ENCODE results near the gene TRIM14.

The TRIM14 gene, protein sequence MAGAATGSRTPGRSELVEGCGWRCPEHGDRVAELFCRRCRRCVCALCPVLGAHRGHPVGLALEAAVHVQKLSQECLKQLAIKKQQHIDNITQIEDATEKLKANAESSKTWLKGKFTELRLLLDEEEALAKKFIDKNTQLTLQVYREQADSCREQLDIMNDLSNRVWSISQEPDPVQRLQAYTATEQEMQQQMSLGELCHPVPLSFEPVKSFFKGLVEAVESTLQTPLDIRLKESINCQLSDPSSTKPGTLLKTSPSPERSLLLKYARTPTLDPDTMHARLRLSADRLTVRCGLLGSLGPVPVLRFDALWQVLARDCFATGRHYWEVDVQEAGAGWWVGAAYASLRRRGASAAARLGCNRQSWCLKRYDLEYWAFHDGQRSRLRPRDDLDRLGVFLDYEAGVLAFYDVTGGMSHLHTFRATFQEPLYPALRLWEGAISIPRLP

DNA sequence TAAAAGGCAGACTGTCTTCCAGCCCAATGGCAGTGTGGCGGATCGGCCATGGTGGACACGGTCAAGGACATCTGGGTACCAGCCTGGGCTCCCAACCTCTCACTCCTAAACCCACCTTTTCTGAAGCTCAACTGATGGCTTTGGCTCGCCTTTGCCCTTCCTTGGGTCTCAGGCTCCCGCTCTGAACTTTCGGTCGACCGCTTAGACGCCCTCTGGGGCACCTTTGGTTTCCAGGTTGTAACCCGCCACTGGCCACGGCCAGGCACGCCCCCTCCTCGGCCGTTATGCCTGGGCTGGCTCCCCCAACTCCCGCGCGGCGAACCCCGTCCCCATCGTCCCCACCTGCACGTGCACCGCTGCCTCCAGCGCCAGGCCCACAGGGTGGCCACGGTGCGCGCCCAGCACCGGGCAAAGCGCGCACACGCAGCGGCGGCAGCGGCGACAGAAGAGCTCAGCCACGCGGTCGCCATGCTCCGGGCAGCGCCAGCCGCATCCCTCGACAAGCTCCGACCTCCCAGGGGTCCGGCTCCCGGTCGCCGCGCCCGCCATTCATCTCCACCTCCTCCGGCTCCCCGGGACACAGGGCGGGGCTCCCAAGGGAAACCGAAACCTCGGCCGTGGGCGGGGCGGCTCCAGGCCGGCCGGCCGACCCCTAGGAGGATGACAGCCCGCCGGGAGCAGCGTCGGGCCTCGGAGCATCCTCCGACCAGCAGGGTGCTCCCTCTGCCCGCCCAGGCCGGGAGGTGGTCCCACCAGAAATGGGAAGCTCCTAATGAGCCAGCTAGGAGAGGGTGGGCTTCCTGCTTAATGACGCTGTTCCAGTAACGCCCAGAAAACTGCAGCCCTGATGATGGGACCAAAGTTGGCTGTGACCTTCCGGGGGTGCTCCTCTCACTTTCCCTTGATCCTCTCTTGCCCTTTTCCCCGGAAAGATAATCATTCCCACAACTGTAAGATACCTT is at the start of gene TRIM14:
TRIM14 (minus strand) TSS at position 583 of the 962 bp plus-strand sequence; CDS start at position 549, 34 bp downstream.
- peak; percentile 23 to 31 for DNase-seq (ENCODE audit: low read depth in 2 of 2)

DNA sequence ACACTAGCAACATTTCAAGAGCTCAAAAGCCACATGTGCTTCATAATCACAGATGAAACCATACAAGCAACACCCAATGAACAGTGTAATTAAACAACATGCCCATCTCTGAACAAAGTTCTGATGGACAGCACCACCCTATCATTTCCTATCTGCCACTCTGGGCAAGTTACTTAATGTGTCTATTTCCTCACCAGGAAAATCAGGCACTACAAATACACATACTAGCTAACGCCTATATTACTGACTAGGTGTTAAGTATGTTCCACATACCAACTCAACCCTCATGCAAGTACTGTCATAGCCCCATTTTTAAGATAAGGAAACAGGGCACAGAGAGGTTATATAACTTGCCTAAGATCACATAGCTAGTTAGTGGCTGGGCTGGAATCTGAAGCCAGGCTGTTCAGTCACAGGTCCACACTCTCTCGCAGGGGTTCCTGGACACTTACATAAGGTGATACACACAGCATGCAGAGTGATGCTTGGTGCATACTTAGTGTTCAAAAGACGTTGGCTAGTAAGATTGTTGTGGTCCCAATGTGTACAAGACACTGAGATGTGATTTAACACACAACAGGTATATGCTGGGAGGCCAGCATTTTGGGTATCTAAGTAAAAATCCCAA is 49.2 kb upstream of the TRIM14 start:
- no peak for DNase-seq (ENCODE audit: low read depth in 2 of 2)

DNA sequence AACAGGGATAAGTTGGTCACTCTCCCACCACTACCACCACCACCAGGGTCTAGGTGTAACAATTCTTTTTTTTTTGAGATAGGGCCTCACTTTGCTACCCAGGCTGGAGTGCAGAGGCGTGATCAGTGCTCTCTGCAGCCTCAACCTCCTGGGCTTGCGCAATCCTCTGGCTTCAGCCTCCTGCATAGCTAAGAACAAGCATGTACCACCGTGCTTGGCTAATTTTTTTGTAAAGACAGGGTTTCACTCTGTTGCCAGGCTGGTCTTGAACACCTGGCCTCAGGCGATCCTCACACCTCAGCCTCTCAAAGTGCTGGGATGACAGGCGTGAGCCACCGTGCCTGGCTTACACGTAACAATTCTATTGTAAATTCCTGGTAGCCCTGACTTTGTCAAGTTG is 45.9 kb upstream of the TRIM14 start:
- no peak for DNase-seq (ENCODE audit: low read depth in 2 of 2)

DNA sequence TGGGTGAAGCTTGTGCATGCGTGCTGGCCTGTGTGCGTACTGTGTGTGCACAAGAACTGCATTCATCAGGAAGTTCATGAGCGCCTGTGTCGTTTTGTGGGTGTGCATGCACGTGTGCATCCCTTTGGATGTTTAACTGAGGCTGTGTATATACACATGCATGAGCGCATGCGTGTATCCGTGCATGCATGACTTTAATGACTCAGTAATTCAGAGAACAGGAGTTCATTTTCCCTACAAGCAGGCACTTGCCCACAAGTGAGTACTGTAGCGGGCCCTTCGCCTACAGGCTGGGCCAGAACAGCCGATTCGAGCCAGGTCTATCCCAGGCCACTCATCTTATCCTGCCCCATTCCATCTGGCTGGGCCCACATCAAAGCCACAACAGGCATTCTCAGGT is 43.6 kb upstream of the TRIM14 start:
- no peak for DNase-seq (ENCODE audit: low read depth in 2 of 2)

DNA sequence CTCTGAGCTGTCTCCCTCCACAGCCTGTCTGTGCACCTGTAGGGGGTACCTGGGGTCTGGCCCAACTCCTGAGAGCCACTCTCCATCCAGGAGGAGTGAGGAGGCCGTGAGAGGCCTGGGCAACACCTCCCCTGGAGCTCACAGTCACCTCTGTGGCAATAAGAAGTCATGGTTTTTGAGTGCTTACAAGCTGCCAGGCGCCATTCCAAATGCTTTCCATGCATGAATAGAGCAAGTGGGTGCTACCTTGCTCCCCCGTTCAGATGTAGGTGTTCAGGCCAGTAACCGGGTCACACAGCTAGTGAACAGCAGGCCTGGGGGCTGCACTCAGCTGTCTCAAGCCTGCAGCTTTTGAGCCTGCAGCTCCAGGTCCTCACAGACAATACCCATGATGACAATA is 42.8 kb upstream of the TRIM14 start:
- no peak for DNase-seq (ENCODE audit: low read depth in 2 of 2)

DNA sequence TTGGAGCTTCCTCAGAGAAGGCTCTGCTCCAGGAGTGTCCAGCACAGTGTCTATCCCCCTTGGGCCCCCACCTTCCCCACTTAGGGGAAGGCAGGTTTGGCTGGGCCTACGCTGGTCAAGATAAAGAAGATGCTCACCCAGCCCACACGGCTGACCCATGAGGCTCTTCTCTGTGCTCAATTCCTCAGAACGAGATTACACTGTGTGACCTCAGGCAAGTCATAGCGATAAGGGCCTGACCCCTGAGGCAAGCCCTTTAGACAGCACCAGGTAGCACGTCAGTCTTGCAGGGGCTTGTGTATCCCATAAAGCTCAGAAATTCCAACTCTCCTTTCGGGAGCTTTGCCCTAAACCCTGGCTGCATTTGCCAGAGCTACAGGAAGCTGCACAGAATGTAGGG is 40.8 kb upstream of the TRIM14 start:
- no peak for DNase-seq (ENCODE audit: low read depth in 2 of 2)

DNA sequence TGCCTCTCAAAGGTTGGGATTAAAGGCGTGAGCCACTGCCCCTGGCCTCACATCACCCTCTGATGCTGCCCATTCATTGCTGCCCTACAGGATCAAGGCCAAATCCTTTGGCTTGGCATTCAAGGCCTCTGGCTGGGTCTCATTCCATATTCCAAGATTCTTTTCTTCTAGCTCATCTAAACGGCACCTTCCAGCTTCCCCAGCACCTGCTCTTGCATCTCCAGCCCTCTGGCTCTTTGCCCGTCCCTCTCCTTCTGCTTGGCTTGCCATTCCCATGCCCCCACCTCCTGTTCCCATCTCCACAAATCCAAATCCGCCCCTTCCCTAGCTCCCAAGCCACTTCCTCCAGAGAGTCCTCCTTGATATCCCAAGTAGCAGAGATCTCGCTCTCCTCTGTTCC is 40.3 kb upstream of the TRIM14 start:
- no peak for DNase-seq (ENCODE audit: low read depth in 2 of 2)

DNA sequence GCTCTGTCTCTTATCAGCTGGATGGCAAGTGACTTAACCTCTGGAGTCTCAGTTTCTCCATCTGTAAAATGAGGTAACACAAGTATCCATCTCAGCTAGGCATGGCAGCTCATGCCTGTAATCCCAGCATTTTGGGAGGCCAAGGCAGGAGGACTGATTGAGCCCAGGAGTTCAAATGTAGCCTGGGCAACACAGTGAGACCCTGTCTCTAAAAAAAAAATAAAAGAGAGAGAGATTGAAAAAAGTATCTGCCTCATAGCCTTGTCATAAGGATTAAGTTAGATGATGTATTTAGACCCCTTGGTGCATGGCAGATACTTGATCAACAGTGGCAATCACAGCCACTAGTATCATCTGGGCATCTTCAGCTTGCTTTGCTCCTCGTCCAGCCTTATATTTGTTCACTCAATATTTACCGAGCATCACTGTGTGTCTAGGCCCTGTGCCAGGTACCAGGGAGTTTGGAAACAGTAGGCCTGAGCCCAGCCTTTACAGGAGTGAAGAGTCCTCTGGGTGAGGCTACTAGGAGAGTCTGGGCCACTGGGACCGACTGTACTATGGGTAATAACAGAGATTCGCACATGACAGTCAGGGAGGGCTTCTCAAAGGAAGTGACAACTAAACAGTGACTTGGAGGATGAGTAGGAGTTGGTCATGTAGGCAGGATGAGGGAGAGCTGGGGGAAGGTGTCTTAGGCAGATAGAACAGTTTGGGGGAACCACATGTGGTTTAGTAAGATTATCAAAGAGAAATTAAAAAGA is 39.2 kb upstream of the TRIM14 start:
- no peak for DNase-seq (ENCODE audit: low read depth in 2 of 2)

DNA sequence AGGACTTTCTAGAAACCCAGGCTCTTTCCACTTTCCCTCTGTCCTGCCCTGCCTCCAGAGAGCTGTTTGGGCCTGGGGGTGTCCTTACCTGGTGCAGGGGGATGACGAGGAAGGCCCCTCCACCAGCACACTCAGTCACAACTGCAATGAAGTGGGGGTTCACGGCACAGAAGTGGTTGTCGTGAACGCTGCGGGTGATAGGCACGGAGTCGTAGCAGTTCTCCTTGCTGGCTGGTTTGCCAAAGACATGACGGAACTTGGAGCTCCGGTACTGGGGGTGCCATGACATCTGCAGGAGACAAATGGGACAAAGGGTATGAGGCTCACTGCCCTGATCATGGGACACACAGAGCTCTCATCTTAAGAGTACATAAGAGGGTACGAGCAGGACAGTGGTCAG is 38.4 kb upstream of the TRIM14 start:
- DNase-seq (ENCODE audit: low read depth in 2 of 2): no peak

DNA sequence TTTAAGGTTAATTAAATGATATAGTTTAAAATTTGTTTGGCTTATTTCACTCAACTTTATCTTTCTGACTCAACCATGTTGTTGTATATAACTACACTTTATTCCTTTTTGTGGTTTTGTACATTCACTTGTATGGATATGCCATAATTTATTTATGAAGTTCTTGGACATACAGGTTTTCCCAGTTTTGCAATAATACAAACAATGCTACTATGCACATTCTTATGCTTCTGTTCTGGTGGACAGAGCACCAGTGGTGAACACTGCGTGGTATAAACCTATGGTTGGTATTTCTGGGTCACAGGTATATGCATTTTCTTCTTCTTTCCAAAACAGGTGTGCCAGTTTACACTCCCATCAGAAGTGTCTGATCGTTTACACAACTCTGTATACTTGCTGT is 35.7 kb upstream of the TRIM14 start:
- no peak for DNase-seq (ENCODE audit: low read depth in 2 of 2)

DNA sequence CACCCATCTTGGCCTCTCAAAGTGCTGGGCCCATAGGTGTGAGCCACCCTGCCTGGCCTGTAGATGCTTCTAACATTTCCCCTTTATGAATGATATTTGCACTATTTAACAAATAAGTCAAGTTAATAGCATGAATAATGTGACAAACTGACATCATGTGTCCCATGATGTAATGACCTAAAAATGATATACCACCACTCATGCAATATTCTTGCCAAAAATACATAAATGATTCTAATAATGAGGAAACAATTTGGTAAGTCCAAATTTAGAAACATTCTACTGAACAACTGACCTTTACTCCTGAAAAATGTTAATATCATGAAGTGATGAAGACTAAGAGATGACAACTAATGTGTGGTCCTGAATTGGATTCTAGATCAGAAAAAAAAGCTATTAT is 33.5 kb upstream of the TRIM14 start:
- DNase-seq (ENCODE audit: low read depth in 2 of 2): no peak

DNA sequence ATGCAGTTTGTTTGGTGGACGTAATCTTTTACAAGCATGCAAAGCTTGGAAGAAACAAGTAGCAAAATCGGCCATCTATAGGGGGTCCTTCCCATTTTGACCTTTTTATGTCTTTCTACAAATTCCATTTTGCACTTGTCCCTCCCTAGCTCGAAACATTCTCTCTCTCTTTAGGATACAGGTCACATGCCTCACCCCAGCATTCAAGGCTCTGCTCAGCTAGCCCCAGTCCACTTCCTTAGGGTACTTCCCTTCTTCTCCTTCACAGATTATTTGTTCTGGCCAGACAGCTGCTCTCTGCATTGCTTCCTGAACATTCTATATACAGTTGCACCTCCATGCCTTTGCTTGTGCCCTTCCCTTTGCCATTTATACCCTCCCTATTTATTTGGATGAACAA is 31.7 kb upstream of the TRIM14 start:
- DNase-seq (ENCODE audit: low read depth in 2 of 2): no peak

DNA sequence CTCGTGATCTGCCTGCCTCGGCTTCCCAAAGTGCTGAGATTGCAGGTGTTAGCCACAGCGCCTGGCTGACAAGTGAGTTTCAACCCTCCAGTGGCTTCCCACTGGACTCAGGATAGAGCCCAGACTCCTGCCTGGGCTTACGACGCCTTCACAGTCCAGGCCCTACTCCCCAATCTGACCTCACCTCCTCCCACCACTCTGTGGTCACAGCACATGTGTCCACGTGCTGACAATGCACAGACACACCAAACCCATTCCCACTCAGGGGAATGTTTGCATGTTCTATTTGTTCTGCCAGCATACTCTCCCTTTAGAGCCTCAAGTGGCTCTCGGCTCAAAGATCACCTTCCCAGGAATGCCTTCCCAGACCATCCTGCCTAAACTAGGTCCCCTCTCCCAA is 31.1 kb upstream of the TRIM14 start:
- no peak for DNase-seq (ENCODE audit: low read depth in 2 of 2)

DNA sequence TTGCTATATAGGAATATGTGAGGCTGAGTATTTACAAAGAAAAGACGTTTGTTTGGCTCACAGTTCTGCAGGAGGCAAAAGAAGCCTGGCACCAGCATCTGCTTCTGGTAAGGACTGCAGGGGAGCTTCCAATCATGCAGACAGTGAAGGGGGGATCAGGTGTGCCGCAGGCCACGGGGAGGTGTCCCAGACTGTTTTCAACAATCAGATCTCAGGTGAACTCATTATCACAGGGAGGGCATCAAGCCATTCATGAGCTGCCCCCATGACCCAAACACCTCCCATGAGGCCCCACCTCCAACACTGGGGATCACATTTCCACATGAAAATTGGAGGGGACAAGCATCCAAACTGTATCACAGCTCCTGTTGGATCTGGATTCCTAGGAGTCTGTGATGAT is 30.4 kb upstream of the TRIM14 start:
- no peak for DNase-seq (ENCODE audit: low read depth in 2 of 2)

DNA sequence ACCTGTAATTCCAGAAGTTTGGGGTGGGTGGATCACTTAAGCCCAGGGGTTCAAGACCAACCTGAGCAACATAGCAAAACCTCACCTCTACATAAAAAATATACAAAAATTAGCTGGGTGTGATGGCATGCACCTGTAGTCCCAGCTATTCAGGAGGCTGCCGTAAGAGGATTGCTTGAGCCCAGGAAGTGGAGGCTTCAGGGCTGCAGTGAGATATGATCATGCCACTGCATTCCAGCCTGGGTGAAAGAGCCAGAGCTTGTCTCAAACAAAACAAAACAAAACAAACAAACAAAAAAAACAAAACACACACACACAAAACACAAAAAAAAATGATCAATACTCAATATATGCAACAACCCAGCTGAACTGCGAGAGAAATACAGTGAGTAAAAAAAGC is 29.5 kb upstream of the TRIM14 start:
- no peak for DNase-seq (ENCODE audit: low read depth in 2 of 2)

DNA sequence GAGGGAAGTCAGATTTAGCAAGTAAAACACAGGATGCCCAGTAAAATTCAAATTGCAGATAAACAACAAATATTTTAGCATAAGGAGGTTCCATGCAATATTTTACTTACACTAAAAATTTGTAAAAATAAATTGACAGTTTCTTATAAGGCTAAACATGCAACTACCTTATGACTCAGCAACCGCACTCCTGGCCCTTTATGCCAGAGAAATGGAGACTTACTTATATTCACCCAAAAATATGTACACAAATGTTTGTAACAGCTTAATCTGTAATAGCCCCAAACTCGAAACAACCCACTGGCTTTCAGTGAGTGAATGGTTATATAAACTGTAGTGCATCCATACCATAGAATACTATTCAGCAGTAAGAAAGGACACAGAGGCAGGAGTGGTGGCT is 28.6 kb upstream of the TRIM14 start:
- DNase-seq (ENCODE audit: low read depth in 2 of 2): no peak

DNA sequence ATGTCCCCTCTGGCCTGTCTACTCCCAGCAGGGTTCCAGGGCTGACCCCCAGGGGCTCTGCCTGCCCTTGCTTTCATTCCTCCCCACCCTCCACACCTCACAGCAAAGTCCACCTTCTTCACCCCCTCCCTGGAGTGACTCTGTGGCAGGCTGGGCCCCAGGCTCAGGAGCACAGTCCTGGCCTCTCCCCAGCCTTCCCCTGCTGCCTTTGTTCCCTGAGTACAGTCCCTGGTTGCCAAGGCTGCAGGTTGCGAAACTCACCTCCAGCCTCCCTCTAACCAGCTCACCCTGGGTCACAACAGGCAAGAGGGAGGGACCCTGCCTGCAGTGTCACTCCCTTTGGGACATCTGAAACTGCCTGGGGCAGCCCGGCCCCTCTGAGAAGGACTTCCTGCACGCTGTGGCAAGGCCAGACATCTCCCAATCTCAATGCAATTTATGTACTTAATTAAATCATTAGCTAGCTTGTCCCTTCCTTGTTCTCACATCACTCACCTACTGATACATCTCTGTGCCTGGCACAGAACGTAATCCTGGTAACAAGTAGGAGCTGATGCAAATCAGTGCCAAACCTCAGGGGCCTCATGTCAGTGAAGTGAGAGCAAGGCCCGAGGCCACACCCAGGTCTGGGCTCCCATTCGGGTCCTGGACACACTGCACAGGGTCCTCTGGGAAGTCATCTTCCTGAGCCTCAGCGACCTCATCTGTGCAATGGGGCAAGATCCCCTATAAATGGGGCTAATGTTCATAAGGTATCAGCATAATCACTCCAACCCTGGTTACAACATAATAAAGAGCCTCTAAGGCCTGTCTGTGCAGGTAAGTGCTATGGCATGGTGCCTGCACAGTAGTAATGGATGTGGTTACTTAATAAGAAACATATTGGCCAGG is 27.3 kb upstream of the TRIM14 start:
- no peak for DNase-seq (ENCODE audit: low read depth in 2 of 2)

DNA sequence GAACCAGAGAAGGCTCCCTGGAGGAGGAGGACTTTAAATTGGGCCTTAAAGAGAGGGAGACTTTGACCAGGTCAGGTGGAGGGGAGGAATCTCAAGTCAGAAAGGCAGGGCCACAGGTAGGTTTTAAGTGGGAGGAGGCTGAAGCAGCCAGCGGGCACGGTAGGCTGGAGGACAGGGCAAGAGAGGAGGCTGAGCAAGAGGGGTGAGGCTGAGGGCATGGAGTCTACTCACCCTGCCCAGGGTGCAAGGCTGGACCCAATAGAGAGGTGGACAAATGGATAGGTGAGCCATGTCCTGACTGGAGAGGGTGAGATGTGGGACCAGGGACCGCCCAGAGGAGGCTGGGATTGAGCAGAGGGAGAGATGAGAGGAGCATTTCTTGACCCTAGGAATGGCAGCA is 25.6 kb upstream of the TRIM14 start:
- no peak for DNase-seq (ENCODE audit: low read depth in 2 of 2)

DNA sequence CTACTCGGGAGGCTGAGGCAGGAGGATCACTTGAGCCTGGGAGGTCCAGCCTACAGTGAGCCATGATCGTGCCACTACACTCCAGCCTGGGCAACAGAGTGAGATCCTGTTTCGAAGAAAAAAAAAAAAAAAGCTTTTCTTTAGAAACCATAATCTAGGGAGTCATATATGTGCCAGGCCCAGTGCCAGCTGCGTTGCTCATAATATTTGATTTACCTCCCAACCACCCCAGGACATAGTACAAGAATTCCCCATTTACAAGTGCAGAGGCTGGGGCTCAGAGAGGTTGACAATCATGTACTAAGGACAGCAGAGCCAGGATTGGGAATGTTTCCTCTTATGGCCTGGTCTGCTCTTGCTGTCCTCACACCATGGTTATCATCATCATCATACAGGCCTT is 25.1 kb upstream of the TRIM14 start:
- no peak for DNase-seq (ENCODE audit: low read depth in 2 of 2)

DNA sequence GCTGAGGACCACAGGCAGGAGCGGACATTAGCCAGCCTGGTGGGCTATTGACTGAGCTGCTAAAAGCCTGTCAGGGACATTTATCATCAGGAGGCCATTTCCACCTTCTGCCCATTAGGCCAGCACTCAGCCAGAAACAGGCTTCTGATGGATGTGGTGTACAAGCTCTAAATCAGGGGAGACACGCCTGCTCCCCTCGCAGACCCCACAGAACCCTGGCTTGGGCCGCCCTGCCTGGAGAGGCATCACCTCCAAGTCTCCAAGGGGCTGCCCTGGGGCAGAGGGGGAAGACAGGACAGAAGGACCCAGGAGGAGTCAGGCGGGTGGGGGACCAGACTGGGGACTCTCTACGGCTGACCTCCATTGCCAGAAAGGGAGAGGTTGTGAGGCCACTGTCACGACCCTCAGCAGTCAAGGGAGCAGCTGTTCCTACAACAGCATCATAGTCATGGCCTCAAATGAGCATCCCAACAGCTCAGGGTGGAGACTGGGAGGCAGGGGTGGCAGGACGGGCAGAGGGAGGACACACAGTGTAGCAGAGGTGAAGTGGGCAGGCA is 24.0 kb upstream of the TRIM14 start:
- no peak for DNase-seq (ENCODE audit: low read depth in 2 of 2)

All from activated CD8-positive, alpha-beta memory T cell treated with anti-CD3 and anti-CD28 coated beads for 4 hours (primary cell).